ENCODE measurements around the gene PKN1. TPM values are rescaled to one million over a fixed set of nuclear protein-coding genes. Genes with fewer than 3 reads are reported as not detected.

Gene PKN1
- total and polyA plus RNA-seq, 3 donors from 2014 or later: 116 to 259 (median 204) TPM

- H3K27ac ChIP-seq: peak overlapping the region; percentile 80 to 88
- H3K36me3 ChIP-seq (ENCODE audit: low read depth, missing control alignments): no peaks in the 10 kb centered on the region
- TF ChIP-seq POLR2A (IDR thresholded peaks at IDR 0.05): no peak
- peaks cover 22% of the 10 kb centered on the region for H3K4me1 ChIP-seq
- intact Hi-C loops (cut with DNase I; ENCODE audit: low total_unique reads): no loop called here
- no peaks in the 10 kb centered on the region for H3K27me3 ChIP-seq
- no peak for DNase-seq
- no peaks in the 10 kb centered on the region for H3K9me3 ChIP-seq
- no peak overlapping the region for H3K4me3 ChIP-seq
- WGBS, 2 donors: 74 to 81% methylated on average over 17 of the region's 17 CpGs
These were observed 2.4 kb downstream of the PKN1 start for GRCh38 chr19:14435320-14436050.

- no peak for TF ChIP-seq POLR2A (IDR thresholded peaks at IDR 0.05)
- TF ChIP-seq CTCF (IDR thresholded peaks at IDR 0.05): no peak
- Histone ChIP-seq H3K36me3 (ENCODE audit: low read depth, missing control alignments) (no peaks in the 10 kb centered on the region), H3K27me3 (no peaks in the 10 kb centered on the region), H3K9me3 (no peaks in the 10 kb centered on the region), H3K4me3 (no peak overlapping the region), H3K27ac (no peak overlapping the region), H3K4me1 (peaks cover 27% of the 10 kb centered on the region)
- intact Hi-C loops (cut with DNase I; ENCODE audit: low total_unique reads): no loop called here
- 83 to 91% methylated on average over 7 of the region's 7 CpGs for WGBS, 2 donors
- DNase-seq: no peak
These were observed 4.6 kb downstream of the PKN1 start for GRCh38 chr19:14437578-14438140.

- WGBS, 2 donors: 79 to 86% methylated on average over 8 to 9 of the region's 9 CpGs
- H3K4me3 ChIP-seq: no peak overlapping the region
- no peak for DNase-seq
- intact Hi-C loops (cut with DNase I; ENCODE audit: low total_unique reads): no loop called here
- no peak overlapping the region for H3K27ac ChIP-seq
- no peaks in the 10 kb centered on the region for H3K9me3 ChIP-seq
- H3K27me3 ChIP-seq: no peaks in the 10 kb centered on the region
- no peaks in the 10 kb centered on the region for H3K36me3 ChIP-seq (ENCODE audit: low read depth, missing control alignments)
- H3K4me1 ChIP-seq: peaks cover 22% of the 10 kb centered on the region
- TF ChIP-seq POLR2A (IDR thresholded peaks at IDR 0.05) (no peak), CTCF (IDR thresholded peaks at IDR 0.05) (no peak)
These were observed 5.9 kb downstream of the PKN1 start for GRCh38 chr19:14439014-14439413.

- H3K4me3 ChIP-seq: no peak overlapping the region
- H3K4me1 ChIP-seq: peaks cover 12% of the 10 kb centered on the region
- H3K27me3 ChIP-seq: no peaks in the 10 kb centered on the region
- WGBS, 2 donors: 69 to 81% methylated on average over 9 of the region's 9 CpGs
- DNase-seq: peak; percentile 45
- no peak for TF ChIP-seq POLR2A (IDR thresholded peaks at IDR 0.05)
- TF ChIP-seq CTCF (IDR thresholded peaks at IDR 0.05): no peak
- no peaks in the 10 kb centered on the region for H3K36me3 ChIP-seq (ENCODE audit: low read depth, missing control alignments)
- intact Hi-C loops (cut with DNase I; ENCODE audit: low total_unique reads): no loop called here
- H3K27ac ChIP-seq: no peak overlapping the region
- H3K9me3 ChIP-seq: no peaks in the 10 kb centered on the region
These were observed 6.9 kb downstream of the PKN1 start for GRCh38 chr19:14440049-14440448.

GRCh38 chr19:14441041-14441938 lies 8.2 kb downstream of the PKN1 start:
- Histone ChIP-seq H3K4me1 (peaks cover 12% of the 10 kb centered on the region), H3K9me3 (no peaks in the 10 kb centered on the region), H3K27me3 (no peaks in the 10 kb centered on the region), H3K27ac (no peak overlapping the region), H3K36me3 (ENCODE audit: low read depth, missing control alignments) (no peaks in the 10 kb centered on the region), H3K4me3 (no peak overlapping the region)
- DNase-seq: no peak
- WGBS, 2 donors: 77 to 87% methylated on average over 5 to 28 of the region's 34 CpGs
- intact Hi-C loops (cut with DNase I; ENCODE audit: low total_unique reads): no loop called here
- TF ChIP-seq POLR2A (IDR thresholded peaks at IDR 0.05): no peak
- no peak for TF ChIP-seq CTCF (IDR thresholded peaks at IDR 0.05)
